Testis (tissue), 2 donors: ENCODE results near the gene STRN.

Source experiments
- CTCF ChIP-seq, 3 experiments: fragments of 450-650 bp in 2 of 3; fragments of 200-600 bp in 1 of 3; sonication (generic) in 1 of 3; IDR thresholded peaks; one replicate each; pipeline ENCODE4 v1.5.1; 2016 to 2019; ENCODE audit warnings: antibody characterized with exemption in 3 of 3, mild to moderate bottlenecking in 2 of 3, moderate library complexity in 1 of 3
- POLR2A ChIP-seq: fragments of 450-650 bp; IDR thresholded peaks from one replicate; pipeline ENCODE4 v1.6.1; 2017; ENCODE audit warnings: antibody characterized with exemption, mild to moderate bottlenecking, moderate library complexity

GRCh38 chr2:36951027-36951518, 15.3 kb downstream of the STRN start:
- TF ChIP-seq CTCF (IDR thresholded peaks at IDR 0.05), result no peak
- no peak for TF ChIP-seq POLR2A
